Upper lobe of left lung (tissue), 4 donors: ENCODE data around the gene SOX10.

ENCODE experiments used
- POLR2A ChIP-seq, 4 donors: fragments of 450-650 bp; IDR thresholded peaks; one replicate each; pipeline ENCODE4 v1.5.1; 2016 to 2017; ENCODE audit warnings: antibody characterized with exemption in 4 of 4, mild to moderate bottlenecking in 2 of 4
- POLR2AphosphoS5 ChIP-seq, 2 donors: sonication (generic); formaldehyde crosslinking; IDR thresholded peaks; one replicate each; pipeline ENCODE4 v1.5.1; 2017; ENCODE audit warnings: antibody characterized with exemption in 2 of 2
- TF ChIP-seq, protein P1 (sequence below), 6 experiments: fragments of 450-650 bp in 4 of 6; fragments of 200-600 bp in 2 of 6; sonication (generic) in 2 of 6; IDR thresholded peaks; one replicate each; pipeline ENCODE4 v1.5.1; 2016 to 2019; ENCODE audit warnings: antibody characterized with exemption in 6 of 6

DNA sequence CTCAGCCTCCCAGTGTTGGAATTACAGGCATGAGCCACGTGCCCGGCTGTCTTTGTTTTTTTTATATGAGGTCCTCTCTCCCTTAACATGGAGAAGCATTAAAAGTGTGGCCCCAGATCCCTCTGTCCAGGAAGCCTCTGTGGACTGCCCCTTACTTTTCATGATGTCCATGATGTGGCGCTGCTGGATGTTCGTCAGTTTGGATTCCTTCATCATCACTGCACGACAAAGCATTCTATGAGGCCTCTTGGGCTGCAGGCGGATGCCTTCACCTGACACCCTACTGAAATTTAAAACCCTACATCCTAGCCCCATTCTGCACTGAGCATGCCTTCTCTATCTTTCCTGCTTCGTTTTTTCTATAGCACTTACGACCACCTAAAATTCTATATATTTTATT, 33.0 kb downstream of the SOX10 start:
- TF ChIP-seq, protein P1, sequence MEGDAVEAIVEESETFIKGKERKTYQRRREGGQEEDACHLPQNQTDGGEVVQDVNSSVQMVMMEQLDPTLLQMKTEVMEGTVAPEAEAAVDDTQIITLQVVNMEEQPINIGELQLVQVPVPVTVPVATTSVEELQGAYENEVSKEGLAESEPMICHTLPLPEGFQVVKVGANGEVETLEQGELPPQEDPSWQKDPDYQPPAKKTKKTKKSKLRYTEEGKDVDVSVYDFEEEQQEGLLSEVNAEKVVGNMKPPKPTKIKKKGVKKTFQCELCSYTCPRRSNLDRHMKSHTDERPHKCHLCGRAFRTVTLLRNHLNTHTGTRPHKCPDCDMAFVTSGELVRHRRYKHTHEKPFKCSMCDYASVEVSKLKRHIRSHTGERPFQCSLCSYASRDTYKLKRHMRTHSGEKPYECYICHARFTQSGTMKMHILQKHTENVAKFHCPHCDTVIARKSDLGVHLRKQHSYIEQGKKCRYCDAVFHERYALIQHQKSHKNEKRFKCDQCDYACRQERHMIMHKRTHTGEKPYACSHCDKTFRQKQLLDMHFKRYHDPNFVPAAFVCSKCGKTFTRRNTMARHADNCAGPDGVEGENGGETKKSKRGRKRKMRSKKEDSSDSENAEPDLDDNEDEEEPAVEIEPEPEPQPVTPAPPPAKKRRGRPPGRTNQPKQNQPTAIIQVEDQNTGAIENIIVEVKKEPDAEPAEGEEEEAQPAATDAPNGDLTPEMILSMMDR (IDR thresholded peaks at IDR 0.05), result no peak
- no peak for TF ChIP-seq POLR2AphosphoS5 (IDR thresholded peaks at IDR 0.05)
- TF ChIP-seq POLR2A (IDR thresholded peaks at IDR 0.05), result no peak
